SU-DHL-6 (cell line): Measurements from ENCODE around the gene AOC1.

Source experiments
- EZH2phosphoT487 ChIP-seq: fragments of 200-600 bp; sonication (generic), shearing (Covaris generic); conservative IDR thresholded peaks from 2 replicates; pipeline ENCODE4 v1.6.1; 2018; ENCODE audit warnings: mild to moderate bottlenecking, antibody characterized with exemption, low read length, moderate library complexity, mixed read lengths
- TF ChIP-seq, protein P1 (sequence below): fragments of 200-600 bp; sonication (generic); IDR thresholded peaks from one replicate; pipeline ENCODE4 v1.5.1; 2017; ENCODE audit warnings: antibody characterized with exemption, mild to moderate bottlenecking, low read length, moderate library complexity; ENCODE audit not compliant: insufficient read depth, poor library complexity, severe bottlenecking

DNA sequence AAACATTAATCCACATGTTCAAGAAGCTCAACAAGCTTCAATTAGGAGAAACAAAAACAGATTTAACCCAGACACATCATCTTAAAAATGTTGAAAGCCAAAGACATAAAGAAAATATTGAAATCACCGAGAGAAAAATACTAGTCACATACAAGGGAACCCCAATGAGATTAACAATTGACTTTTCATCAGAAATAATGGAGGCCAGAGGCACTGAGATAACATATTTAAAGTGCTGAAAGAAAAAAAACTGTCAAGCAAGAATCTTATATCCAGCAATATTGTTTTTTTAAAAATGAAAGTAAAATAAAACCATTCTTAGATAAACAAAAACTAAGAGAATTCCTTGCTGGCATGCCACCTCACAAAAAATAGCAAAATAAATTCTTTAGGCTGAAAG, 28.9 kb downstream of the AOC1 start:
- TF ChIP-seq, protein P1, sequence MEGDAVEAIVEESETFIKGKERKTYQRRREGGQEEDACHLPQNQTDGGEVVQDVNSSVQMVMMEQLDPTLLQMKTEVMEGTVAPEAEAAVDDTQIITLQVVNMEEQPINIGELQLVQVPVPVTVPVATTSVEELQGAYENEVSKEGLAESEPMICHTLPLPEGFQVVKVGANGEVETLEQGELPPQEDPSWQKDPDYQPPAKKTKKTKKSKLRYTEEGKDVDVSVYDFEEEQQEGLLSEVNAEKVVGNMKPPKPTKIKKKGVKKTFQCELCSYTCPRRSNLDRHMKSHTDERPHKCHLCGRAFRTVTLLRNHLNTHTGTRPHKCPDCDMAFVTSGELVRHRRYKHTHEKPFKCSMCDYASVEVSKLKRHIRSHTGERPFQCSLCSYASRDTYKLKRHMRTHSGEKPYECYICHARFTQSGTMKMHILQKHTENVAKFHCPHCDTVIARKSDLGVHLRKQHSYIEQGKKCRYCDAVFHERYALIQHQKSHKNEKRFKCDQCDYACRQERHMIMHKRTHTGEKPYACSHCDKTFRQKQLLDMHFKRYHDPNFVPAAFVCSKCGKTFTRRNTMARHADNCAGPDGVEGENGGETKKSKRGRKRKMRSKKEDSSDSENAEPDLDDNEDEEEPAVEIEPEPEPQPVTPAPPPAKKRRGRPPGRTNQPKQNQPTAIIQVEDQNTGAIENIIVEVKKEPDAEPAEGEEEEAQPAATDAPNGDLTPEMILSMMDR, result no peak
- TF ChIP-seq EZH2phosphoT487, result no peak
